Right ventricle myocardium inferior (tissue), 1 donor: ENCODE results near the gene KRTAP10-3. TPM values are rescaled to one million over a fixed set of nuclear protein-coding genes. Genes with fewer than 3 reads are reported as not detected.

Experiments used
- ATAC-seq: fragments of 200-7000 bp; cut with Tn5 transposase; one replicate; pipeline ENCODE4 v1.9.1; 2020; ENCODE audit warnings: mild to moderate bottlenecking, moderate library complexity
- DNase-seq: peaks from one replicate; pipeline ENCODE4 v3.0.0; 2021; ENCODE audit errors: missing footprints
- intact Hi-C: fragments of 100-400 bp; cut with DNase I; formaldehyde crosslinking; loops from one replicate; pipeline ENCODE4 v1.11.0; 2022
- total RNA-seq: library from RNA; stranded (reverse); fragmentation: NEBNext Ultra II Directional; extraction: Animal tissue kit (Norgen Biotek cat#: 25700); gene quantifications from one replicate; pipeline ENCODE4 v1.2.1, GENCODE V29; 2021
- donor health status: DM: no; HTN: yes; CAD: no; lungs with severe emphysema.

The KRTAP10-3 gene
- total RNA-seq, 1 donor from 2014 or later: not detected

DNA sequence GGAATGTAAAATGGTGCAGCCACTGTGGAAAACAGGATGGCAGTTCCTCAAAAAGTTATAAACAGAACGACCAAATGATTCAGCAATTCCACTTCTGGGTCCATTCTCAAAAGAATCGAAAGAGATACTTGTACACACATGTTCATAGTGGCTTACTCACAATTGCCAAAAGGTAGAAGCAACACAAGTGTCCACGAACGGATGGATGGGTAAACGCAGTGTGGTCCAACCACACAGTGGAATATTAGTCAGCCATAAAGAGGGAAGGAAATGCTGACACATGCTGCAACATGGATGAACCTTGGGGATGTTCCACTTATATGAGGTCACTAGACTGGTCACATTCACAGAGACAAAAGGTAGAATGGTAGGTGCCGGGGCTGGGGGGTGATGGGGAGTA, 23.9 kb downstream of the KRTAP10-3 start:
- ATAC-seq (no peak), DNase-seq (no peak)
- intact Hi-C loops: no loop called here

DNA sequence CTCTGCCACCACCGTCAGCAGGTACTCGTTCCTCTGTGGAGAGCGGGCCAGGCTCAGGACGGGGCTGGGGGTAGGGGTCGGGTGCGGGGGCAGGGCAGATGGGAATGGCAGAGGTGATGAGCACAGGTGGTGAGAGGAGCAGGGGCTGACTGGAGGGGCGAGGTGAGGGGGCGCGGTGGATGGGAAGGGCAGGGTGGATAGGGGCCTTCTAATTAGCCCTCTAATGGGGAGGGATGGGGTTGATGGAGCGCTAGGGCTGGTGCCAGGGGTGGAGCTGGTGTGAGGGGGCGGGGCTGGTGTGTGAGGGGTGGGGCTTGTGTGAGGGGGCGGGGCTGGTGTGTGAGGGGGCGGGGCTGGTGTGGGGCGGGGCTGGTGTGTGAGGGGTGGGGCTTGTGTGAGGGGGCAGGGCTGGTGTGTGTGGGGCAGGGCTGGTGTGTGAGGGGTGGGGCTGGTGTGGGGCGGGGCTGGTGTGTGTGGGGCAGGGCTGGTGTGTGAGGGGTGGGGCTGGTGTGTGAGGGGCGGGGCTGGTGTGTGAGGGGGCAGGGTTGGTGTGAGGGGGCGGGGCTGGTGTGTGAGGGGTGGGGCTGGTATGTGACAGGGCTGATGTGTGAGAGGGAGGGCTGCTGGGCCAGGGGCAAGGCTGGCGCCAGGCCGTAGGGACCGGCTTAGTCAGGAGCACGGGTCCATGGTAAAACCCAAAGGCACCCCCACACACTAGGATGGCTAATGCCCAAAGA, 24.5 kb downstream of the KRTAP10-3 start:
- no peak for ATAC-seq

DNA sequence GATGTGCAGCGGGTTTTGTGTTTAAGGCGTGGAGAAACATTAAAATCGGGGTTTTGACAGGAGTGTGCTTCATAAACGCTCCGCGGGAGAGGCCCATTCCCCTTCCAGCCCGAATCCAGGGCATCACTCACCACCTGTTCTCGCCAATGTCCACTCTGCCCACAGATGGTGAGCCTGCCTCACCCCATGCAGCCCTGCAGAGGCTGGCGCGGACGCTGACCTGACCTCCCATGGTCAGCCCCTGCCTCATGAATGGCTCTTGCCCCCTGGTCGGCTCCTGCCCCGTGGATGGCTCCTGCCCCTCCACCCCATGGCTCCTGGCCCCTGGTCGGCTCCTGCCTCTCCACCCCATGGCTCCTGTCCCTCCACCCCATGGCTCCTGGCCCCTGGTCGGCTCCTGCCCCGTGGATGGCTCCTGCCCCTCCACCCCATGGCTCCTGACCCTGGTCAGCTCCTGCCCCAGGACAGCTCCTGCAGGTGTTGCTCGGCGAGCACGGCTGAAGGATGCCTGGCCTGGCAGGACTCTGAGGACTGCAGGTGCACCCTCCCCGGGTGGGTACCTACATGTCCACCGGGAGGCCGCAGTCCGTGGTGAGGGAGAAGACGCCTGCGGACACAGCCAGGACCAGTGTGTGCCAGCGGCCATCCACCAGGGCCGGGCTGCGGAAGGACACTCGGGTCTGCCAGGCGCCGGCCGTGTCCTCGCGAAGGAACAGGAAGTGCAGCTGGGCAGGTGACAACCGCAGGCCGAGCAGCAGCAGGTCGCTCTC, 25.3 kb downstream of the KRTAP10-3 start:
- intact Hi-C loops: no loop called here
- no peak for ATAC-seq
- DNase-seq: no peak

More for the DNA sequence above, 24.5 kb downstream of the KRTAP10-3 start:
- intact Hi-C loops: no loop called here
- DNase-seq: no peak

DNA sequence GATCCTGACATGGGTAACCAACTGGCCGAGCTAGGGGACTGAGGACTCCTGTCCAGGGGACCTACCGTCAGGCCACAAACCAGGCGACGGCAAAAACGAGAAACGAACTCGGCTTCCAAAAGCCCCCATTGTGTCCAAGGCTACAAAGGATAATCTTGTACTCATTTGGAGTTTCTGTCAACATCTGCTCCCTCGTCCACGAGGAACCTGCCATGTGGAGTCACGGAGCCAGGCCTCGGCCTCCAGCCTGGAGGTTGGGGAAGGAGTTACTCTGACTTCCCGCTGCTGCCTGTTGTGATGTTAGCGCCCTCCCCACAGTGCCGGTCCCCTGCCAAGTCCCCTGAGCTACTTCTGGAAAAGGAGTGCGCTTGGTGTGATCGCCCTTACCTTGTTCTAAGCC, 25.9 kb downstream of the KRTAP10-3 start:
- ATAC-seq (no peak), DNase-seq (no peak)
- intact Hi-C loops: no loop called here

DNA sequence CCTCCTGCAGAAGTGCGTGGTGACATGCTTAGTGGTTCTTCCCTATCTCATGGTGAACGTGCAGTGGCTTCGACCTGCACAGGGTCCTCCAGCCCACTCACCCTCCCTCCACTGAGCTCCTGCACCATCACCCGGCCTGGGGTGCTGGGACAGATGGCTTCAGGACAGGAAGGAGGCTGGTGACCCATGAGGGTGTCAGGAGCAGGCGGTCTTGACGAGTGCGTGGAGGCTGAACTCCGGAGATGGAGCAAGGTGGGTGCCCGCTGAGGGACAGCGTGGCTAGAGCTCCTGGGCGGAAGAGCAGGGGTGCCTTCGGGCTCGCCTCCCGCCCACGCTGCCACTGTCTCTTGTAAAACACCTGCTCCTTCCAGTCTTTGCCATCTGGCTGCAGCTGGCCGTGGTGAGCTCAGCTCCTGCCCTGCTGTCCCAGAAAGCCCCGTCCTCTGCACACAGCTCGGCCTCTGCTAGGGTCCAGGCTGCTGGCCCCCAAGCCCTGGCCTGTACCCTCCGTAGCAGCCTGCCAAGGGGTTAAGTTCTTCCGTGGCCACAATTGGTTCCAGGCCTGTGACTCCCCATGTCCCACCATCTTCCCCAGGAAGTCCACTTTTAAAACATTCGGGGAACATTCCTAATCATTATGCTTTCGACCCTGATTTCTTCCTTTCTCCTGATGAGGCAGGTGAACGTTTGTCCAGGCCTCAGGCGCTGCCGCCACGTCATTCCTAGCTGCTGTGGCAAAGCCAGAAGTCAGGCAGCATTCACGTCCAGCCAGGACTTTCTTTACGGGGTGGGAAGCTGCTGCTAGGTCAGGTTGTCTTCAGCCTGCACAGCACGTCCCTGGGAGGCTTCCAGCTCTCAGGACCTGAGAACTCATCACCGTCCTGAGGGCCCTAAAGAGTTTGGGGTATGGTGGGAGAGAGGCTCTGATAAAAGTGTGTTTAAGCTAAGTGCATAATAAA, 26.7 kb downstream of the KRTAP10-3 start:
- intact Hi-C loops: no loop called here
- no peak for ATAC-seq
- DNase-seq: no peak

DNA sequence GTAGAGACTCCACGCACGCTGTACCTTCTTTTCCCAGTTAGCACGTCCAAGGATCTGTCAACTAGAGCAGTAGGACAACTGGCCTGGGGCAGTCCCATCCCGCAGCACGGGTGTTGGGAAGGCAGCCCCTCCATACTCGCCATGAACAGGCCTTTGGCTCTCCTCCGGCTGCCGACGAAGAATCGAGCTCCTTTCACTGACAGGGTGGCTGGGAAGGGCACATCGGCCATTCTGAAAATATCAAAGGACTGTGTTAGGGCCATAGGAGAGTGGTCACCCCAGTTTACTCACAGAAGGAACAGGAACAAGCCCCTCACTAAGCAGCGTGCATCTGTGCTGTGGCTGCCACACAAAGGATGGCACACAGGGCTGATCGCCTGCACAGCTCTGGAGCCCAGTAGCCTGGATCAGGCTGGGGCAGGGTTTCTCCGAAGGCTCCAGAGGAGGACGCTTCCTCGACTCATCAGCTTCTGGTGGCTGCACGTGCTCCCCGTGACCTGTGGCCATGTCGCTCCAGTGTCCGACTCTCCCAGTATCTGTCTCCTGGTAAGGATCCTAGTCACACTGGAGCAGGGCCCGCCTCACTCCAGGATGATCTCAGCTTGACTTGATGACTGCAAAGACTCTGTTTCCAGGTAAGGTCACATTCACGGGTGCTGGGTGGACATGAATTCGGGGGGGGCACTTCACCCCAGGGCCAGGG, 27.5 kb downstream of the KRTAP10-3 start:
- no peak for ATAC-seq
- no peak for DNase-seq
- intact Hi-C loops: no loop called here

DNA sequence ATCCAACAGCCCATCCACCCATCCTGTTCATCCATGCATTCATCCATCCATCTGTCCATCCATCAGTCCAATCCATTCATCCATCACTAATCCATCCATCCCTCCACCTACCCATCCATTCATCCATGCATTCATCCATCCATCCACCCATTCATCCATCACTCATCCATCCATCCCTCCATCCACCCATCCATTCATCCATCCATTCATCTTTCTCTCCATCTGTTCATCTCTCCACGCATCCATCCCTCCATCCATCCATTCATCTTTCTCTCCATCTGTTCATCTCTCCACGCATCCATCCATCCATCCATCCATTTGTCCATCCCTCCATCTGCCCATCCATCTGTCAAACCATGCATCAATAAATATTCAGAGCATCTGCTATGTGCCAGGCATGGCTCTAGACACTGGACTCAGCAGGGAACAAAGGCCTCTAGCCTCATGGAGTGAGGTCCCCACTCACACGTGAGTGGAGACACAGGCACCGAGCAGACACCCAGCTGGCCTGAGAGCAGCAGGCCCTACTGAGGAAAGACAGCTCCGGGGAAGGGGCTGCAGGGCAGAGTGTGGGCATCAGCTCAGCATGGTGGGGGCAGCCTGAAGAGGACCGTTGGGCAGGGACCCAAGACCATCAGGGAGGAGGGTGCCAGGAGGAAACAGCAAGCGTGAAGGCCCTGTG, 28.2 kb downstream of the KRTAP10-3 start:
- intact Hi-C loops: no loop called here
- DNase-seq (no peak), ATAC-seq (no peak)

DNA sequence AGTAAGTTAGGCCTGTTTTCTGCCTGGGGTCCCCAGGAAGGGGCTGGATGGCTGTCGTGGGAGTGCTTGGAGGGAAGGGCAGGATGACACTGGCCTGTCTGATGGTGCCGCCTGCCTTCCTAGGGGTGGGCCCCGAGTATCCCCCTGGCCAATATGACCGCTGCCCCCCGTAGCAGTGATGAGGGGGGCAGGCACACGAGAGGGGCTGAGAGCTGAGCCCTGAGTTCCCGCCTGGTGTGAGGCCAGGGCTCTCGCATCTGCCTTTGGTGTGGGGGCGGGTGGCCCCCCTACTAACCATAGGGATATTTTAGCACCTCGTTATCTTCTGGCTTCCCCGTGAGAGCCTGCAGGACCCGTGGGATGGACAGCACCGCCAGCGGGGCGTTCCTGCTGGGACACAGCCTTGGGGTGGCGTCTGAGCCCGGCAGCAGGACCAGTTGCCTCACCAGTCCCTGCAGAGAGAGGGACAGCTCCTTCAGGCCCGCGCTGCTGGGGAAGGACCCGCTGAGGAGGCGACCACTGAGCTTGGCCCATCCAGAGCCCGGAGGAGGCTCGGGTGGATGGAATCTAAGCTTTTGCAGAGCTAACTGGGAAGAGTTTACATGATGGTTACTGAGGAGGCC, 29.0 kb downstream of the KRTAP10-3 start:
- intact Hi-C loops: no loop called here
- DNase-seq (no peak), ATAC-seq (no peak)

DNA sequence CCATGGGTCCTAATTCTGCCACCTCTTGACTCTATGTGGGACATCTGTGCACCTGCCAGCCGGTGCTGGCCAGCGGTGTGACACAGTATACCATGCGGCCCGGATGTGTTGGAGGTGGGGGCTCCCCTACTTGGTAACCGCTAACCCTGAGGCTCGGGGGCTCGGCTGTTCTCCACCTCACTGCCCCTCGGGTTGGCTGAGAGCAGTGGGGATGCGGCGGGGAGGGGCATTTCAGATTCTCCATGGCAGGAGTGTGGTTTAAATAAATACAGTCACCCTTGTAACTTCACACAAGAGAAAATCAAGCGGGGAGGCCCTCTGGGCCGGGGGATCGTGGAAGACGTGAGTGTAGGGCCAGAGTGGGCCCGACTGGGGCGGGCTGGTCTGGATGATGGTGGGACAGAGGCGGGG, 29.6 kb downstream of the KRTAP10-3 start:
- intact Hi-C loops: no loop called here
- ATAC-seq (no peak), DNase-seq (no peak)

DNA sequence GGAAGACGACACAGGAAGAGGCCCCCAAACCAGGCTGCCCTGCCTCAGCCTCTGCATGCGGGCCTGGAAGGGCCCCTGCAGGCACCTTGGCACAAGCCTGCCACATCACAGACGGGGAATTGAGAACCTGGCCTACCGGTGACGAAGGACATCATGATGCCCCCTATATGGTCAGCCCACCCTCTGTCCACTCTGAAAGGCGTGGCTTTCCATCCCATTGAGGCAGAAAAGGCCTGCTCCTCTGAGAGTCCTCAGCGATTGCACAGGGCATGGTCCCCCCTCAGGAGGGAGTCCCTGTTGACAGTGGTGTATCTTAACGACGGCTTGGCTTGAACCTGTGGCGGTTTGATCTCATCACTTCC, 30.0 kb downstream of the KRTAP10-3 start:
- DNase-seq (no peak), ATAC-seq (no peak)
- intact Hi-C loops: no loop called here

DNA sequence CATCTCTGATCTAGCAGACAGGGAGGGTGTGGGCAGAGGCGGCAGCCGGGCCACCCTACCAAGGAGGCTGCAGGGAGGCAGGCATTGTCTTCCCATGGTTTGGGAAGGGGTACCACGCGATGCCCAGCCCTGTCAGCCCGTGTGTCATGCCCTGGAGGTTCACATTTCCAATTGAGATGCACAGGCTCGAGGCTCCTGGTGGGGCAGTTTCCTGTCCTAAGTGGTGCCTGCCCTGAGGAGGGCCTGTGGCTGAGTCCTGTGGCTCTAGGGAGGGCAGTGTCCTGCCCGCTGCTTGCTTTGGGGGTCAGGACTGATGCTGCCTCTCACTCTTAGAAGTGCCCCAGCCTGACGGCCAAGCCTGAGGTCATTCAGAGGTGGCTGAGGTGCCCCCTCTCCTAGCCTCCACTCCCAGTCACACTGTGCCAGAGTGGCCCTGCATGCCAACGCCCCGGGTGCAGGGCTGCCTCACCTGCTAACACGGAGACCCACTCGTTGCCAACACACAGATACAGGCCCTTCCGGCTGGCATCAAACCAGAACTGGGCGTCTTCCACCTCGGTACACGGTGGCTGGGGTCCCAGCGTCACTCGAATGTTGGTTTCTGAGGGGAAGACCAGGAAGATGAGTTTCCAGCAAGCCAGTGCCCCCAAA, 30.5 kb downstream of the KRTAP10-3 start:
- ATAC-seq (no peak), DNase-seq (no peak)
- intact Hi-C loops: no loop called here

DNA sequence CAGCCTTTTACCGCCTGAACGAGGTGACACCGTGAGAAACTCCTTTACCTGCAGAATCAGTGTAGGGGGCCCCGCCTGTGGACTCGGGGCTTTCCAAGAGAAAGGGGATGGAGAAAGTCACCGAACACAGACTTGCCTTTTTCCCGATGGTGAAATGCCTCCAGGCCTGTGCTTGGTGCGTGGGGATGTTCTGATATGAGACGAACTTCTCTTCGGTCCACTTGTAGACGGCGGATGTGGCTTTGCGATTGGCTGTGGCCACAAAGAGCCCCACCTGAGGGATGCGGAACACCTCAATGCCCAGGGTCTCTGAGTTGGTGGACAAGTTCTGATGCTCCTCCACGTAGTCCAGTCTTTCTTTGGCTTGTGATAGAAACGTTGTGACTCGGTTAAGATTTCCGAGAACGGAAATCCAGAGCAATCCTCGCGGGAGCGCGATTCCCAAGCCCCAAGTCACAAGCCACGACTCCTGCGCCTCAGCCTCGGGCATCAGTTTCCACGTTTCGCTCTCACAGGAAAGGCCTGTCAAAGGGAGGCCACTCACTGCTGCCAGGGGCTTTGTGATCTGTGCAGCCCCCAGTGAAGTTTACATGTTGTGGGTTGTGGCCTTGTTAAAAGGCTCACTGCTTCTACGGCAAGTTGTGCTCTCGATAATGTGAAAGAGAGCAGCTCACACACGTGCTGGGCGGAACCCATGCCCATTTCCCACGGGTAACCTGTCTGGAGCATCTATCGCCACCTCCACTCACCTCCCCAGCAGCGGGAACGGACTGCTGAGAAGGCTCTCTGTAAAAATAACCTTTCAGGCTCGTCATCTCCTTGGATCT, 31.2 kb downstream of the KRTAP10-3 start:
- no peak for DNase-seq
- no peak for ATAC-seq
- intact Hi-C loops: no loop called here

DNA sequence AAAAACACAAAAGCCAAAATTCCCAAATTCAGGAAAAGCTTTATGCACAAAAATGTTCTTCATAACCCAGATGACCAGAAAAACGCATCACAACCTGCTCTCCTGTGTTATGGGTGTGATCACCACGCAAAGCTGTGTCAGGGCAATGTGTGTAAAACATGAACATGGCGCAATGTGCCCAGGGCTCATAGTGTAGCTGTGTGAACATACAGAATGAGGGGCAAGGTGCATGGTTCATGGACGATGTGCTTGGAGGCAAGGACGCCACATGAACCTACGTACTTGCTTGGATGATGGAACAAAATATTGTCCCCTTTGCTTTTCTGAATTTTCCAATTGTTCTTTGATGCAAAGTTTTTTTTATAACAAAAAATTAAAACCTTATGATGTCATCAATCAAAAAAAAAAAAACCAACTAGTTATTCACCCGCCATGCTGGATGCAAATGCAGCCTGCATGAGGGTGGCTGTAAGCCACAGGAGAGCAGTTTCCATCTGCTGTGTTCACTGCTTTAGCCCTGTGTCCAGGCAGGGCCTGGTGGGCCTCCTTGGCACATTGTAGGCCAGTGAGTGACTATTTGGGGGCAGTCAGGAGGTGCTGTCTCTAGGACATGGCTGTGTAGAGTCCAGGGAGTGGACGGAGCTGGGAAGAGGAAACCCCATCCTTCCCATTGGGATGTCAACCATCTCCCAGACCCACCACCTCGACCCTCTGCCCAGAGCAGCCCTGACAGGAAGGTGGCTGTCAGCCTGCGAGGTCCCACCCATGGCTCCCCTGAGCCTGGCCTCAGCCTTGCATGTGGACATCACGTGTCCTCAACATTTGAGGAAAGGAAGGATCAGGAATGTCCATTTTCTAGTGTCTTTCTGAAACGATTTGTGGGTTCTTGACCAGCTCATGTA, 32.2 kb downstream of the KRTAP10-3 start:
- DNase-seq: no peak
- intact Hi-C loops: no loop called here
- ATAC-seq: no peak

DNA sequence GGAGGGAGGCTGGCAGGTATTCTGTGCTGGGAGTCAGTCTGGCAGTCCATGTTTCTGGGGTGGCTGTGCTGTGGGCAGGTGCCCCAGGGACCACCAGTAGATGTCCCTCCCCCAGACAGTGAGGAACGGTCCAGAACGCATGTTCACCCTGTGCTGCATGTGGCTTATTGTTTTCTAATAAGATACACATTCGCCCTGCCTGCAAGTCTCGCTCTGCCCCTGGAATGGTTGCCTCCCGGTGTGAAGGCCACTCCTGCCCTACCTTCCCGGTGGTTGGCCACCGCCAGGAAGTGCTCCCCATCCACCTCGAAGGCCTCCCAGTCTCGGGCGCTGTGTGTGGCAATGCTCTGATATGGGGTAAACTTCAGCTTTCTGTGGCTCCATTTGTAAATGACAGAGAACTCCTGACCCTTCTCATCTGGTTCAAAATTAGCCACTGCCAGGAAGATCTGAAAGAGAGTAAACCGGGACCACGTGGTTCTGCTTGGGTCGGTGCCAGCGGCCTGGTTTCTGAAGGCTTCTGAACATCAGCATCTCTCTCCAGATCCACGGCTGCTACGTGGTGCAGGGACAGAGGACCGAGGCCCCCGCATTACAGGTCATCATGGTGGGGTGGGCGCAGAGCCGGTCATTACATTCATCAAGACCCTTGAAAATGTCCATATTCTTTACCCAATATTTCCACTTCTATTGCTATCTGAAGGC, 33.1 kb downstream of the KRTAP10-3 start:
- DNase-seq (no peak), ATAC-seq (no peak)
- intact Hi-C loops: no loop called here
